Measurements from ENCODE around the gene THAP4.

Gene THAP4

GRCh38 chr2:241641631-241642030 is 4.7 kb upstream of the THAP4 start:
- DNase-seq (ENCODE audit: low read depth, low spot score): no peak
- no peak overlapping the region for H3K27ac ChIP-seq

DNA sequence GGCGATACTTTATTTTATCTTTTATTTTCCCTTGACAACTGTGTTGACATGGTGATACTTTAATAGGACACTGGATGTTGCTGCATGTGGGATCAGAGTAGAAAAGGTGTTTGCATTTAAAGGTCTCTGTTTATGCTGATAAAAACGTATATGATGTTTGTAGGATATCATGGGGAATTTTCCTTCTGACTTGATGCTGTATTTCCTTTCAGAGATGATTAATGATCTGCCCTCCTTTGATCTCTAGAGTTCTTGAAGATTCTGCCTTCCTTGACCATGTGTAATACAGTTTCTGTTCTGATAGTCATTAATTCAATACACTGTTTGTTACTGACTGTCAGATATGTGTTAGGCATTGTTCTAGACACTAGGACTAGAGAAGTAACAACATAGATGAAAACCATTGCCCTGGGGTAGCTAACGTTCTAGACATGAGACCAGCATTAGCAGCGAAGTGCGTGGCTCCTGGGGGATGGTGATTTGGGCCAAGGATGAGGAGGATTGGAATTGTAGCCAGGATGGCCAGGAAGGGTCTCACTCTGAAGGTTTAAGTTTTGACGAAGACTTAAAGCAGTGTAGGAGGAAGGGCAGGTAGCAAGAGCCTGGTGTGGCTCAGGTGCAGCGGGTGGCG is 3.3 kb upstream of the THAP4 start:
- H3K27ac ChIP-seq: no peak overlapping the region
- no peak for DNase-seq (ENCODE audit: low read depth, low spot score)

DNA sequence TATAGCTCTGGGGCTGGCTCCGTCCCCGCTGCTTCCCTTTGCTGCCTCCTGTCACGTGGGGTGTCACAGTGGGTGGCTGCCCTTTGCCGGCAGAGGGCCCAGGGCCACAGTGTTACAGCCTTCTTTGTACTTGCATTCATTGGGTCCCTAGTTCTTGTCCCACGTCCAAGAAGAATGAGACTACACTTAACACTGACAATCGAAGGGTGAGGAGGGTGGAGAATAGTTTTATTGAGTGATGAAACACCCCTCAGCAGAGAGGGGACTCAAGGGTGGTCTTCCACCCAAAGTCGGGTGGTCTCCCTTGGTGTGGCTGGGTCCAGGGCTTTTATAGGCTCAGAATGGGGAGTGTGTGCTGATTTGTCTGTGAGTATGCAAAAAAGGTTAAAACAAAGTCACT is 2.4 kb upstream of the THAP4 start:
- DNase-seq (ENCODE audit: low read depth, low spot score): no peak

GRCh38 chr2:241638940-241639339 is 2.0 kb upstream of the THAP4 start:
- H3K27ac ChIP-seq: no peak overlapping the region
- DNase-seq (ENCODE audit: low read depth, low spot score): no peak

More for the DNA sequence above, 2.4 kb upstream of the THAP4 start:
- no peak overlapping the region for H3K27ac ChIP-seq

GRCh38 chr2:241637795-241638660 is 1.1 kb upstream of the THAP4 start:
- DNase-seq (ENCODE audit: low read depth, low spot score): no peak

DNA sequence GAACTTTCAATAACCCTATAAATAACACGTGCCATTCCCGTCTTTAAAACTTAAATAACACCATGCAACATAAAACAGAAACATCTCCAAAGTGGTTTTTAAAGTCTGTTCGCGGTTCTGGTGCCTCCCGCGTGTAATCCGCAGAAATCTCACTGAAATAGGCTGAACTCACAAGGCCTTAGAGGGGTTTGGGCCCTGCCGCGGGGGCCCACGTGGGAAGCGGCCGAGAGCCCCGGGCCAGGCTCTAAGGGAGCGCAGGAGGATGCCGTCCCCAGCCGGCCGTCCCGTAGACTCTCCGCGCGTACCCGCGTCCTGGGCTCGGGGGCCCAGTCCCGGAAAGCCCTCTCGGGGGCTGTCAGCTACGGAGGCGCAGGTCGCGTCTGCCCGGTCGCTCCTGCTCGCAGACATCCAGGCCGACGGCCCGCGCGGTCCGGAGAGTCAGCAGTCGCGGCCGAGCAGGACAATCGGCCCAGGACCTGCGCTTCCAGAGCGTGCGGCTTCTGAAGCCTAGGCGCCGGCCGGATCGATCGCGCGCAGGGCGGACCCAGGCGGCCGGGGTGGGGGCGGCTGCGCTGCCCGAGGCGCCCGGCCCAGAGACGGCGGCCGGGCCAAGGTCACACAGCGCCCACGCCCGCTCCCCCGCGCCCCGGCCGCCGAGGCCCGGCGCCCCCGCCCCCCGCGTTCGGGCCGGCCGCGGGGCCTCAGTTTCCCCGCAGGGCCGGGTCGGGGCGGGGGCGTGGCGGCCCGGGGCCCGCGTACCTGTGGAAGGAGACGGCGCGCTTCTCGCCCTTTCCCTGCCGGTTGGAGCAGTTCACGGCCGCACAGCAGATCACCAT is 558 bp downstream of the THAP4 start:
- no peak for DNase-seq (ENCODE audit: low read depth, low spot score)
- H3K27ac ChIP-seq: peak overlapping the region; percentile 95

More at GRCh38 chr2:241637795-241638660, 1.1 kb upstream of the THAP4 start:
- H3K27ac ChIP-seq: peak overlapping the region; percentile 95

DNA sequence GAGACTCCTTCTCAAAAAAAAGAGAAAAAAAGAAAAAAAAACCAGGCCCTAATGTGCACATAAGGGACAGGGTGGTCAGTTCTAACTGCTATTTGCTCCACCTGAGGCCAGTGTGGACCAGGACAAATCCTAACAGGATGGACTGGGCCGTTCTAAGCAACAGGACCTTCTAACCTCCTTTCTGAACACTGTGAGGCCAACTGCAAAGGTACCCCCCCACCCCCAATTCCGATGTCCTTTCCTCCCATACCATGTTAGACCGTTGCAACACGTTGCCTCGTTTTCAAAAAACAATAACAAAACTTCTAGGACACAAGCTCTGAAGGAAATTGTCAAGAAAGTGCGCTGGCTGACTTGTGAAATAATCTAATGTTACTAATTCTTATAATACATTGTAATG is 1.2 kb downstream of the THAP4 start:
- no peak for DNase-seq (ENCODE audit: low read depth, low spot score)
- peak overlapping the region; percentile 95 for H3K27ac ChIP-seq

DNA sequence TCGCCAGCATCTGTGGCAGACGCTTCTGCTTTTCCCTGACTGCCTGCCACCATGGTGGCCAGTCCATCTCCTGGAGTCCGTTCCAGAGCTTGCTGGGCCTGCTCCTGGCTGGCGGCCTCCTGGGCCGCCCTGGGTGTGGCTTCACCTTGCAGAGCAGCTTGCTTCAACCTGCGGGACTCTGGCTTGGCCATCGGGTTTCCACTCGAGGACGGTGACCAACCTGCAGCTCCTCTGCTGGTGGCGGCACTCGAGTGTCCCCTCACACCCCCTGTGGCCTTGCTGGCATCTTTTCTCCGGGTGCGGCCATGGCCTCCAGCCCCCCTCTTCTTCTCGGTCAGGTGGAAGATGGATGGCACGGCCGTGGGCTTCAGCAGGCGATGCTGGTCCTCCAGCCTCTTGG is 3.4 kb downstream of the THAP4 start:
- no peak for DNase-seq (ENCODE audit: low read depth, low spot score)
- H3K27ac ChIP-seq: no peak overlapping the region

DNA sequence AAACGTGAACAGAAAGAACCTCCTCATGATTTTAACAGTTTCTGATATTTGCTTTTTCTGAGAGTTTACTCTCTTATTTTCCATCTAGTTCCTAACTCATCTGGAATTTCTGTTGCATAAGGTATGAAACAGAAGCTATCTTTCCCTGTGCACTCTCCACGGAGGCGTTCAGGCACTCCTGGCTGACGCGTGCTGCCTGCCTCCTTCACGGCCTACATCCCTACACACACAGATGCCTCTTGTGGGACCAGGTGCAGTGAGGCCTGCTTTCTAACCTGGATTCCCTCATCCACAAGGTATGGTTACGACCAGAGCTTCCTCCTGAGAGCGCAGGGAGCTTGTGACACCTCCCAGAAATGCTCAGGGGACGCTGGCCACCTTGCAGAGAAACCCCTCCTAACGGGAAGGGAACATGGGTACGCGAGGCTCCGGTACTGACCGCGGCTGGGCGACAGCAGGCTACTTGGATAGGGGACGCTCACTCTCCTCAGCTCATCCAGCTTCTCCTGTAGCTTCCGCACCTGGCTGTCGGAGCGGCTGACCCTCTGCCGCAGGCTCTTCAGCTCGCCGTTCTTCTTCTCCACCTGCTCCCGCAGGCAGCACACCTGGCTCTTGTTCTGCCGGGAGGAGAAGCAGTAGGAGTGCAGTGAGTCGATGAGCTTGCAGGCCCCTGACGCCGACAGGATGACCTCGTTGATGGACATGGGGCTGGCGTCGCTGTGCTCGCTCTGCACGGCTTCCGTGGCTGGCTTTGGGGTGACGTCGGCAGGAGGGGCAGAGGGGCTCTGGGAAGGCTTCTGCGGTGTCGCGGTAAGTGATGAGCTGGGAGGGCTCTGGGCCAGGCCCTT is 4.3 kb downstream of the THAP4 start:
- no peak overlapping the region for H3K27ac ChIP-seq
- DNase-seq (ENCODE audit: low read depth, low spot score): no peak

GRCh38 chr2:241629762-241630435 is 7.1 kb downstream of the THAP4 start:
- H3K27ac ChIP-seq: no peak overlapping the region
- no peak for DNase-seq (ENCODE audit: low read depth, low spot score)

DNA sequence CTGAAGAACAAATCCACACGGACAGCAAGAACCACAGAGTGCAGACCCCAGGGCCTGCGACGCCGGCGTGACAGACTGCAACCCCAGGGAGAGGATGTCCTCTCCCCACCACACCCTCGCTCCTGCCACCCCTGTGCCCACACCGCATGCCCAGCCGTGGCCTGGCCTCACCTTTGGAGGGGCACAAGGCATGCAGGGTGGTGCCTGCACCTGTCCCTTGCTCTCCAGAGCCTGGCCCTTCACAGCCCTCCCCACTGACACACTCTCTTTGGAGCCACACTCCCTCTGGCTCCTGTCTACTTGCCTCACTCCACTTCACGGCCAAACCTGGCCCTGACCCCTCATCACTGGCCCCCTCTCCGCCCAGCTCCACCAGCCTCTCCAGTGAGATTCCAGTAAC is 9.3 kb downstream of the THAP4 start:
- H3K27ac ChIP-seq: no peak overlapping the region
- no peak for DNase-seq (ENCODE audit: low read depth, low spot score)

DNA sequence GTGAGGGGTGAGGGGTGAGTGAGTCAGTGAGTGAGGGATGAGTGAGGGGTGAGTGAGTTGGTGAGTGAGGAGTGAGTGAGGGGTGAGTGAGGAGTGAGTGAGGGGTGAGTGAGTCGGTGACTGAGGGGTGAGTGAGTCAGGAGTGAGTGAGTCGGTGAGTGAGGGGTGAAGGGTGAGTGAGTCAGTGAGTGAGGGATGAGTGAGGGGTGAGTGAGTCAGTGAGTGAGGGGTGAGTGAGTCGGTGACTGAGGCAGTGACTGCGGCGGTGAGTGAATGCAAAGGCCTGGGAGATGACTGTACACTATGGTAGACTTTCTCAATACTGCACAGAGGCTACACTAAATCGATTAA is 16.6 kb downstream of the THAP4 start:
- H3K27ac ChIP-seq: peak overlapping the region; percentile 56
- peak; percentile 44 for DNase-seq (ENCODE audit: low read depth, low spot score)

GRCh38 chr2:241619597-241620418 is 17.1 kb downstream of the THAP4 start:
- no peak overlapping the region for H3K27ac ChIP-seq
- DNase-seq (ENCODE audit: low read depth, low spot score): no peak

DNA sequence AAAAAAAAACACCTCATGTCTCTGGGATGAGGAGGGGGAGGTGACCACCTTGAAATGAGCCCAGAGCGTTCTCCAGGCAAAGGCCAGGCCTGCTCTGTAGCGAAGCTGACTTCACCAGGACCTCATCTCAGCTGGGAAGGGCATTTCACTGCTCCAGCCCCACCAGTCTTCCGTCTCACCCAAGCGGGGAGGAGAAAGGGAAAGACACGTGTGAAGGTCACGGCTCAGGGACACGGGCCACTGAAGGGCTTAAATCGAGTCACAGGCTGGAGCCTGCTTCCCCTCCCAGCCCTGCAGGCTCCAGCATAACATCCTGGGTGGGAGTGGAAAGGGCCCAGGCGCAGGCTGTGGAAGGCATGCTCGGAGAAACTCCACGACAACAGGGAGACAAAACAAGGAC is 18.1 kb downstream of the THAP4 start:
- no peak overlapping the region for H3K27ac ChIP-seq
- no peak for DNase-seq (ENCODE audit: low read depth, low spot score)

- H3K27ac ChIP-seq: no peak overlapping the region
- no peak for DNase-seq (ENCODE audit: low read depth, low spot score)
These were observed 18.6 kb downstream of the THAP4 start for GRCh38 chr2:241618296-241618805.

DNA sequence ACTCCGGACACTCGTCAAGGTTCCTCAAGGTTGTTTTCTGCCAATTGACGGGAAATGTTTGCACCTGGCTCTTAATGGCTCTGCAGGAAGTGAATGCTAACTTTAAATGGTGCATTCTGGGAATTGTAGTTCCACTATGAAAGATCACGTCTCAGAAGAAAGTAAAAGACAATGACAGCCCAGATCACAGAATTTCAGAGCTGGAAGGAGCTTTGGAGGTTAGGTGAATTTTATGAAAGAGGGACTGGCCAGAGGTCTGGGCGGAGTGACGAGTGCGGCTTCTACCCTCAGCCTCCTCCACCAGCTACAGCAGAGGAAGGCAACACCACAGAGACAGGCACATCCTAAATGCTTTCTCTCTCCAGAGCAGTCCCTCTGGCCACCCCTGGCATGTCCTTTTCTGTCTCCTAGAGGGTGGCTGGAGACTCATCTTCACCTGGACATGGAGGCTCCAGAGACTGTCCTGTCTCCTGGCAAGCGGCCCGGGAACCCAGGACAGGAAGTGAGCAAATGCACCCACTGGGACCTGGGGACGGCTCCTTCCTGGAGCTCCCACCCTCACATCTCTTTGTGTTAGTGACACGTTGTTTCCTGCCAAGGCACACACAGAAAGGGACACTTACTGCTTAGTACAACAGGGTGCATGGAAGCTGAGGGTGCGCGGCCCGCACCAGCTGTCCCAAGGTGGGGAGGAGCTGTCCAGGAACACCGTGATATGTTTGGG is 19.4 kb downstream of the THAP4 start:
- H3K27ac ChIP-seq: no peak overlapping the region
- DNase-seq (ENCODE audit: low read depth, low spot score): no peak

GRCh38 chr2:241616168-241617125 is 20.5 kb downstream of the THAP4 start:
- no peak for DNase-seq (ENCODE audit: low read depth, low spot score)
- H3K27ac ChIP-seq: no peak overlapping the region
